Karpas-422 (cell line): ENCODE measurements around the gene UST. TPM values are rescaled to one million over a fixed set of nuclear protein-coding genes. Genes with fewer than 3 reads are reported as not detected.
"Not testable (repeated sequence)": the region's sequence is repeated elsewhere in the genome, so short reads cannot be mapped to it uniquely, and the experiment has no call there.

Source experiments
- DNase-seq: peaks from one replicate; pipeline ENCODE4 v3.0.0-alpha.2; 2015
- H2AFZ ChIP-seq: fragments of 200-600 bp; sonication (generic); 2 replicates; pipeline ENCODE4 v1.6.1; 2014; ENCODE audit warnings: antibody characterized with exemption, low read length, mixed read lengths
- H3K27ac ChIP-seq: fragments of 200-600 bp; sonication (generic); 2 replicates; pipeline ENCODE4 v1.5.1; 2014; ENCODE audit warnings: mild to moderate bottlenecking, low read length, moderate library complexity
- H3K27me3 ChIP-seq: fragments of 200-600 bp; sonication (generic); 2 replicates; pipeline ENCODE4 v1.6.1; 2014; ENCODE audit warnings: low read length, mixed read lengths
- H3K36me3 ChIP-seq: fragments of 200-600 bp; sonication (generic); 2 replicates; pipeline ENCODE4 v1.6.1; 2014; ENCODE audit warnings: low read length, mixed read lengths; ENCODE audit not compliant: insufficient read depth
- H3K4me1 ChIP-seq: fragments of 200-600 bp; sonication (generic); 2 replicates; pipeline ENCODE4 v1.6.1; 2014; ENCODE audit warnings: mild to moderate bottlenecking, low read length, mixed read lengths
- H3K4me2 ChIP-seq: fragments of 200-600 bp; sonication (generic); 2 replicates; pipeline ENCODE4 v1.6.1; 2014; ENCODE audit warnings: low read length, low read depth, mild to moderate bottlenecking; ENCODE audit not compliant: poor library complexity, severe bottlenecking
- H3K4me3 ChIP-seq: fragments of 200-600 bp; sonication (generic); 2 replicates; pipeline ENCODE4 v1.5.1; 2014; ENCODE audit warnings: mild to moderate bottlenecking, antibody characterized with exemption, low read length, mixed read lengths
- H3K79me2 ChIP-seq: fragments of 200-600 bp; sonication (generic); 2 replicates; pipeline ENCODE4 v1.6.1; 2014; ENCODE audit warnings: mild to moderate bottlenecking, low read length, mixed read lengths
- H3K9ac ChIP-seq: fragments of 200-600 bp; sonication (generic); 2 replicates; pipeline ENCODE4 v1.6.0; 2014; ENCODE audit warnings: low read length
- H3K9me2 ChIP-seq: fragments of 200-600 bp; sonication (generic), shearing (Covaris generic); replicated peaks from 2 replicates; pipeline ENCODE4 v1.6.0; 2014; ENCODE audit warnings: mild to moderate bottlenecking, low read length, moderate library complexity; ENCODE audit not compliant: insufficient read depth
- H3K9me3 ChIP-seq: fragments of 300-700, 200-600 bp; sonication (generic); 2 replicates; pipeline ENCODE4 v1.6.1; 2014; ENCODE audit warnings: low read length, mixed read lengths
- H4K20me1 ChIP-seq: fragments of 200-600 bp; sonication (generic); 2 replicates; pipeline ENCODE4 v1.6.1; 2014; ENCODE audit warnings: mild to moderate bottlenecking, antibody characterized with exemption, low read length, low read depth; ENCODE audit not compliant: insufficient read depth
- total RNA-seq: library from RNA; depleted of rRNA; stranded (reverse); fragments of >200 nt; shearing (Covaris generic); gene quantifications from 2 replicates; pipeline ENCODE4 v1.2.3, GENCODE V29; 2014; ENCODE audit warnings: low replicate concordance

UST gene
- total RNA-seq, 1 experiment from 2014 or later = 0.15 TPM

- no peaks in the 10 kb centered on the region for H3K79me2 ChIP-seq
- H3K27me3 ChIP-seq = no peaks in the 10 kb centered on the region
- no peaks in the 10 kb centered on the region for H4K20me1 ChIP-seq
- no peak overlapping the region for H2AFZ ChIP-seq
- no peaks in the 10 kb centered on the region for H3K9me2 ChIP-seq
- H3K4me2 ChIP-seq = no peak overlapping the region
- no peak for DNase-seq
- H3K4me1 ChIP-seq = no peaks in the 10 kb centered on the region
- H3K27ac ChIP-seq = no peak overlapping the region
- no peaks in the 10 kb centered on the region for H3K36me3 ChIP-seq
- peaks cover 3% of the 10 kb centered on the region; the same call in 1 of the 2 replicates for H3K9me3 ChIP-seq
- no peak overlapping the region for H3K4me3 ChIP-seq
- no peak overlapping the region for H3K9ac ChIP-seq
These were observed 254.6 kb downstream of the UST start for GRCh38 chr6:149001422-149001821.

GRCh38 chr6:149003560-149003959 lies 256.7 kb downstream of the UST start:
- H3K9me2 ChIP-seq = no peaks in the 10 kb centered on the region
- no peaks in the 10 kb centered on the region for H3K36me3 ChIP-seq
- no peak overlapping the region for H3K27ac ChIP-seq
- H4K20me1 ChIP-seq = no peaks in the 10 kb centered on the region
- no peak for DNase-seq
- H3K27me3 ChIP-seq = no peaks in the 10 kb centered on the region
- H3K4me1 ChIP-seq = no peaks in the 10 kb centered on the region
- H3K4me3 ChIP-seq = no peak overlapping the region
- no peak overlapping the region for H2AFZ ChIP-seq
- H3K9me3 ChIP-seq = peaks cover 3% of the 10 kb centered on the region; the same call in 1 of the 2 replicates
- H3K79me2 ChIP-seq = no peaks in the 10 kb centered on the region
- no peak overlapping the region for H3K4me2 ChIP-seq
- H3K9ac ChIP-seq = no peak overlapping the region

GRCh38 chr6:149004664-149005063 lies 257.8 kb downstream of the UST start:
- DNase-seq = no peak
- no peak overlapping the region for H3K4me3 ChIP-seq
- H3K9me3 ChIP-seq = peaks cover 3% of the 10 kb centered on the region; the same call in 1 of the 2 replicates
- H3K27ac ChIP-seq = no peak overlapping the region
- no peaks in the 10 kb centered on the region for H3K27me3 ChIP-seq
- no peak overlapping the region for H2AFZ ChIP-seq
- no peak overlapping the region for H3K9ac ChIP-seq
- H3K36me3 ChIP-seq = no peaks in the 10 kb centered on the region
- H3K4me1 ChIP-seq = no peaks in the 10 kb centered on the region
- H3K9me2 ChIP-seq = no peaks in the 10 kb centered on the region
- H3K79me2 ChIP-seq = no peaks in the 10 kb centered on the region
- no peaks in the 10 kb centered on the region for H4K20me1 ChIP-seq
- no peak overlapping the region for H3K4me2 ChIP-seq

GRCh38 chr6:149006236-149006635 lies 259.4 kb downstream of the UST start:
- not testable (repeated sequence) for H2AFZ ChIP-seq

GRCh38 chr6:149006671-149007070 lies 259.8 kb downstream of the UST start:
- Histone ChIP-seq H3K9me3 (peaks cover under 1% of the 10 kb centered on the region; the same call in 1 of the 2 replicates), H3K27ac (no peak overlapping the region), H3K9ac (no peak overlapping the region), H3K36me3 (no peaks in the 10 kb centered on the region), H2AFZ (no peak overlapping the region), H3K79me2 (no peaks in the 10 kb centered on the region), H3K27me3 (no peaks in the 10 kb centered on the region), H3K4me2 (no peak overlapping the region), H3K4me3 (no peak overlapping the region), H3K4me1 (no peaks in the 10 kb centered on the region), H3K9me2 (no peaks in the 10 kb centered on the region), H4K20me1 (no peaks in the 10 kb centered on the region)
- DNase-seq = no peak

More at GRCh38 chr6:149006236-149006635, 259.4 kb downstream of the UST start:
- not testable (repeated sequence) for DNase-seq, H3K27me3 ChIP-seq, H3K36me3 ChIP-seq, H3K9me2 ChIP-seq, H3K9me3 ChIP-seq, H3K79me2 ChIP-seq, H3K4me3 ChIP-seq, H3K4me2 ChIP-seq, H3K4me1 ChIP-seq, H3K27ac ChIP-seq, H4K20me1 ChIP-seq, H3K9ac ChIP-seq

GRCh38 chr6:149007846-149008245 lies 261.0 kb downstream of the UST start:
- H3K9me3 ChIP-seq = no peaks in the 10 kb centered on the region
- no peak for DNase-seq
- no peak overlapping the region for H3K27ac ChIP-seq
- H3K79me2 ChIP-seq = no peaks in the 10 kb centered on the region
- no peaks in the 10 kb centered on the region for H4K20me1 ChIP-seq
- H3K27me3 ChIP-seq = no peaks in the 10 kb centered on the region
- H3K9ac ChIP-seq = no peak overlapping the region
- no peak overlapping the region for H3K4me3 ChIP-seq
- no peak overlapping the region for H2AFZ ChIP-seq
- H3K4me2 ChIP-seq = no peak overlapping the region
- H3K36me3 ChIP-seq = no peaks in the 10 kb centered on the region
- H3K4me1 ChIP-seq = no peaks in the 10 kb centered on the region
- H3K9me2 ChIP-seq = no peaks in the 10 kb centered on the region

GRCh38 chr6:149008741-149009140 lies 261.9 kb downstream of the UST start:
- no peaks in the 10 kb centered on the region for H3K27me3 ChIP-seq
- H3K79me2 ChIP-seq = no peaks in the 10 kb centered on the region

GRCh38 chr6:149012040-149012545 lies 265.3 kb downstream of the UST start:
- no peak for DNase-seq
- Histone ChIP-seq H3K27me3 (no peaks in the 10 kb centered on the region), H3K79me2 (no peaks in the 10 kb centered on the region), H3K9me2 (no peaks in the 10 kb centered on the region), H3K4me1 (no peaks in the 10 kb centered on the region), H3K27ac (no peak overlapping the region), H3K36me3 (no peaks in the 10 kb centered on the region), H3K4me2 (no peak overlapping the region), H3K4me3 (no peak overlapping the region), H3K9me3 (no peaks in the 10 kb centered on the region), H3K9ac (no peak overlapping the region), H2AFZ (no peak overlapping the region), H4K20me1 (no peaks in the 10 kb centered on the region)

More at GRCh38 chr6:149008741-149009140, 261.9 kb downstream of the UST start:
- H3K27ac ChIP-seq = no peak overlapping the region
- no peak overlapping the region for H2AFZ ChIP-seq
- no peaks in the 10 kb centered on the region for H3K36me3 ChIP-seq
- H3K4me3 ChIP-seq = no peak overlapping the region
- no peaks in the 10 kb centered on the region for H3K4me1 ChIP-seq
- no peaks in the 10 kb centered on the region for H3K9me3 ChIP-seq
- DNase-seq = no peak
- H4K20me1 ChIP-seq = no peaks in the 10 kb centered on the region
- no peak overlapping the region for H3K4me2 ChIP-seq
- no peaks in the 10 kb centered on the region for H3K9me2 ChIP-seq
- H3K9ac ChIP-seq = no peak overlapping the region
